ENCODE measurements around the gene TMEM222.

GRCh38 chr1:27293915-27294314, 28.0 kb upstream of the TMEM222 start:
- TF ChIP-seq GATA2 (IDR thresholded peaks at IDR 0.05; ENCODE audit: low read depth, low read length) = no peak
- TF ChIP-seq GATA3 (IDR thresholded peaks at IDR 0.05; ENCODE audit: low read depth, low read length) = no peak
